Liver (tissue), 9 donors: ENCODE data around the gene PARL. TPM values are rescaled to one million over a fixed set of nuclear protein-coding genes. Genes with fewer than 3 reads are reported as not detected.

Experiments used
- DNase-seq: peaks from one replicate; pipeline ENCODE4 v3.0.0-alpha.2; 2017; ENCODE audit warnings: low spot score
- H3K27ac ChIP-seq, 2 donors: one replicate each; pipeline ENCODE4 v1.7.0; 2013; ENCODE audit warnings: inconsistent platforms in 2 of 2, low read length in 2 of 2, control low read depth in 1 of 2, low read depth in 1 of 2, mild to moderate bottlenecking in 1 of 2
- H3K27me3 ChIP-seq, 4 donors: one replicate each; pipeline versions ENCODE4 v1.6.1 to v1.7.0; 2013; ENCODE audit warnings: low read length in 3 of 4, inconsistent platforms in 1 of 4, mild to moderate bottlenecking in 1 of 4, moderate library complexity in 1 of 4; ENCODE audit not compliant: control insufficient read depth in 4 of 4, insufficient read depth in 4 of 4
- H3K36me3 ChIP-seq, 4 donors: one replicate each; pipeline versions ENCODE4 v1.6.1 to v1.7.0; 2013; ENCODE audit warnings: low read length in 3 of 4, mild to moderate bottlenecking in 3 of 4, low read depth in 1 of 4, moderate library complexity in 1 of 4; ENCODE audit not compliant: control insufficient read depth in 4 of 4, insufficient read depth in 3 of 4
- H3K4me1 ChIP-seq, 4 donors: one replicate each; pipeline versions ENCODE4 v1.6.1 to v1.7.0; 2013; ENCODE audit warnings: low read length in 3 of 4, mild to moderate bottlenecking in 3 of 4, moderate library complexity in 1 of 4; ENCODE audit not compliant: control insufficient read depth in 4 of 4, insufficient read depth in 4 of 4
- H3K4me3 ChIP-seq, 3 donors: one replicate each; pipeline versions ENCODE4 v1.6.1 to v1.7.0; 2013; ENCODE audit warnings: low read length in 3 of 3, control low read depth in 1 of 3, low read depth in 1 of 3, mild to moderate bottlenecking in 1 of 3
- H3K9ac ChIP-seq, 2 donors: one replicate each; pipeline ENCODE4 v1.7.0; 2013; ENCODE audit warnings: low read length in 2 of 2, mild to moderate bottlenecking in 2 of 2, moderate library complexity in 2 of 2, control low read depth in 1 of 2, low read depth in 1 of 2
- H3K9me3 ChIP-seq, 4 donors: one replicate each; pipeline versions ENCODE4 v1.6.1 to v1.7.0; 2013; ENCODE audit warnings: low read length in 3 of 4; ENCODE audit not compliant: control insufficient read depth in 4 of 4
- ATF3 ChIP-seq: IDR thresholded peaks from 2 replicates; pipeline ENCODE4 v1.6.1; 2016; ENCODE audit warnings: antibody characterized with exemption
- CTCF ChIP-seq: fragments of 150-350 bp; IDR thresholded peaks from 2 replicates; pipeline ENCODE4 v1.5.1; 2017; ENCODE audit warnings: improper control_type of control experiment, low read depth, low read length; ENCODE audit not compliant: missing input control
- EGR1 ChIP-seq, 2 donors: IDR thresholded peaks; 2 replicates each; pipeline ENCODE4 v1.6.1; 2016 to 2018; ENCODE audit warnings: antibody characterized with exemption in 2 of 2, low read depth in 2 of 2
- FOXA1 ChIP-seq: IDR thresholded peaks from 2 replicates; pipeline ENCODE4 v1.6.1; 2016; ENCODE audit warnings: antibody characterized with exemption
- FOXA2 ChIP-seq: IDR thresholded peaks from 2 replicates; pipeline ENCODE4 v1.6.1; 2016; ENCODE audit warnings: antibody characterized with exemption
- GABPA ChIP-seq, 2 donors: IDR thresholded peaks in 1 of 2; conservative IDR thresholded peaks in 1 of 2; 2 replicates each; pipeline ENCODE4 v1.6.1; 2016; ENCODE audit warnings: antibody characterized with exemption in 2 of 2, mild to moderate bottlenecking in 1 of 2, moderate library complexity in 1 of 2
- HNF4A ChIP-seq, 2 donors: conservative IDR thresholded peaks; 2 replicates each; pipeline ENCODE4 v1.6.1; 2016; ENCODE audit warnings: antibody characterized with exemption in 2 of 2, mild to moderate bottlenecking in 2 of 2
- HNF4G ChIP-seq: IDR thresholded peaks from 2 replicates; pipeline ENCODE4 v1.6.1; 2016; ENCODE audit warnings: antibody characterized with exemption
- JUND ChIP-seq, 2 donors: IDR thresholded peaks; 2 replicates each; pipeline ENCODE4 v1.6.1; 2016; ENCODE audit warnings: antibody characterized with exemption in 2 of 2
- NR2F2 ChIP-seq: IDR thresholded peaks from 2 replicates; pipeline ENCODE4 v1.6.1; 2016; ENCODE audit warnings: antibody characterized with exemption
- RAD21 ChIP-seq, 2 donors: IDR thresholded peaks; 2 replicates each; pipeline ENCODE4 v1.6.1; 2016; ENCODE audit warnings: antibody characterized with exemption in 2 of 2, mild to moderate bottlenecking in 2 of 2
- REST ChIP-seq: IDR thresholded peaks from 2 replicates; pipeline ENCODE4 v1.6.1; 2016; ENCODE audit warnings: antibody characterized with exemption, mild to moderate bottlenecking
- RXRA ChIP-seq, 2 donors: IDR thresholded peaks; 2 replicates each; pipeline ENCODE4 v1.6.1; 2017 to 2018; ENCODE audit warnings: antibody characterized with exemption in 2 of 2, mild to moderate bottlenecking in 1 of 2
- SP1 ChIP-seq: IDR thresholded peaks from 2 replicates; pipeline ENCODE4 v1.6.1; 2018; ENCODE audit warnings: antibody characterized with exemption, mild to moderate bottlenecking
- TAF1 ChIP-seq: conservative IDR thresholded peaks from 2 replicates; pipeline ENCODE4 v1.6.1; 2016; ENCODE audit warnings: antibody characterized with exemption, mild to moderate bottlenecking
- YY1 ChIP-seq: IDR thresholded peaks from 2 replicates; pipeline ENCODE4 v1.6.1; 2016; ENCODE audit warnings: antibody characterized with exemption, mild to moderate bottlenecking
- ZBTB33 ChIP-seq: IDR thresholded peaks from 2 replicates; pipeline ENCODE4 v1.6.1; 2016; ENCODE audit warnings: antibody characterized with exemption
- WGBS: extraction: QIAGEN DNeasy Blood & Tissue Kit; methylation state at CpG from one replicate; pipeline ENCODE4 v1.1.7; 2013; 5-methylcytosine and 5-hydroxymethylcytosine counted together
- polyA plus RNA-seq, 2 donors: library from polyadenylated mRNA; stranded (reverse) in 1 of 2; unstranded in 1 of 2; fragments of 200-250 nt in 1 of 2; fragments of >200 nt in 1 of 2; fragmentation: Nextera tagmentation in 1 of 2; extraction: Ambion mirVana in 1 of 2; gene quantifications; one replicate each; pipeline versions ENCODE4 v1.2.1 to v1.2.3, GENCODE V29; 2013 to 2015
- total RNA-seq, 2 donors: library from RNA; depleted of rRNA; stranded (reverse); fragments of >200 nt; gene quantifications; one replicate each; pipeline ENCODE4 v1.2.3, GENCODE V29; 2014
- donor health status: healthy.
- donor health status: healthy.
- donor health status: healthy.
- donor health status: healthy.
- donor health status: healthy.

Gene PARL
- total and polyA plus RNA-seq, 4 donors = 16.1 to 32.7 (median 22.1) TPM

GRCh38 chr3:183921096-183921495 lies 36.4 kb upstream of the PARL start (continued):
- TF ChIP-seq HNF4G = no peak

- Histone ChIP-seq H3K9me3 (no peaks in the 10 kb centered on the region), H3K4me1 (no peaks in the 10 kb centered on the region), H3K27me3 (no peaks in the 10 kb centered on the region), H3K9ac (no peak overlapping the region), H3K4me3 (no peak overlapping the region), H3K36me3 (peaks cover 0 to 7% (median 3%) of the 10 kb centered on the region in 4 donors), H3K27ac (no peak overlapping the region)
- no peak for DNase-seq
- WGBS = 94% methylated on average over 14 of the region's 14 CpGs
- TF ChIP-seq CTCF = no peak
- no peak for TF ChIP-seq FOXA2
- no peak for TF ChIP-seq HNF4A (conservative IDR thresholded peaks at IDR 0.05)
- TF ChIP-seq HNF4G = no peak
- TF ChIP-seq NR2F2 = no peak
- no peak for TF ChIP-seq JUND (IDR thresholded peaks at IDR 0.05)
- TF ChIP-seq RXRA (IDR thresholded peaks at IDR 0.05) = no peak
- no peak for TF ChIP-seq GABPA (IDR thresholded peaks at IDR 0.05 in 1 of 2, conservative IDR thresholded peaks at IDR 0.05 in 1 of 2)
Observed at GRCh38 chr3:183920416-183920815, 35.7 kb upstream of the PARL start.

- H3K4me3 ChIP-seq = no peak overlapping the region
- TF ChIP-seq GABPA (IDR thresholded peaks at IDR 0.05 in 1 of 2, conservative IDR thresholded peaks at IDR 0.05 in 1 of 2) (no peak), ATF3 (no peak), ZBTB33 (no peak), REST (no peak), YY1 (no peak), TAF1 (no peak), RXRA (IDR thresholded peaks at IDR 0.05) (no peak), HNF4G (no peak), FOXA1 (no peak), SP1 (no peak), EGR1 (IDR thresholded peaks at IDR 0.05; ENCODE audit: low read depth in 2 of 2) (no peak), RAD21 (IDR thresholded peaks at IDR 0.05) (no peak), JUND (IDR thresholded peaks at IDR 0.05) (no peak), NR2F2 (no peak), FOXA2 (no peak)
- no peaks in the 10 kb centered on the region for H3K27me3 ChIP-seq
- H3K9ac ChIP-seq = no peak overlapping the region
- H3K4me1 ChIP-seq = no peaks in the 10 kb centered on the region
- H3K9me3 ChIP-seq = no peaks in the 10 kb centered on the region
- no peak overlapping the region for H3K27ac ChIP-seq
- DNase-seq = no peak
- WGBS = 90% methylated on average over 2 of the region's 2 CpGs
- H3K36me3 ChIP-seq = no peaks in the 10 kb centered on the region
Observed at GRCh38 chr3:183918178-183918577, 33.5 kb upstream of the PARL start.
